Posterior cingulate gyrus (tissue), 11 donors: ENCODE results near the gene MED27.
A peak's percentile ranks its signal among the peaks of the same experiment; 100 is the strongest.

Source experiments
- DNase-seq, 10 donors: peaks; one replicate each; pipeline versions ENCODE4 v3.0.0 to v3.0.0-alpha.2; 2020 to 2021; ENCODE audit warnings: mixed read lengths in 3 of 10
- intact Hi-C: fragments of 100-400 bp; cut with DNase I; formaldehyde crosslinking; loops from one replicate; pipeline ENCODE4 v1.15.1; 2023

Gene MED27

GRCh38 chr9:131980267-131981016 is 99.2 kb downstream of the MED27 start:
- intact Hi-C loops: no loop called here
- DNase-seq: peak in 2 of 10 donors; percentile 11 to 27

DNA sequence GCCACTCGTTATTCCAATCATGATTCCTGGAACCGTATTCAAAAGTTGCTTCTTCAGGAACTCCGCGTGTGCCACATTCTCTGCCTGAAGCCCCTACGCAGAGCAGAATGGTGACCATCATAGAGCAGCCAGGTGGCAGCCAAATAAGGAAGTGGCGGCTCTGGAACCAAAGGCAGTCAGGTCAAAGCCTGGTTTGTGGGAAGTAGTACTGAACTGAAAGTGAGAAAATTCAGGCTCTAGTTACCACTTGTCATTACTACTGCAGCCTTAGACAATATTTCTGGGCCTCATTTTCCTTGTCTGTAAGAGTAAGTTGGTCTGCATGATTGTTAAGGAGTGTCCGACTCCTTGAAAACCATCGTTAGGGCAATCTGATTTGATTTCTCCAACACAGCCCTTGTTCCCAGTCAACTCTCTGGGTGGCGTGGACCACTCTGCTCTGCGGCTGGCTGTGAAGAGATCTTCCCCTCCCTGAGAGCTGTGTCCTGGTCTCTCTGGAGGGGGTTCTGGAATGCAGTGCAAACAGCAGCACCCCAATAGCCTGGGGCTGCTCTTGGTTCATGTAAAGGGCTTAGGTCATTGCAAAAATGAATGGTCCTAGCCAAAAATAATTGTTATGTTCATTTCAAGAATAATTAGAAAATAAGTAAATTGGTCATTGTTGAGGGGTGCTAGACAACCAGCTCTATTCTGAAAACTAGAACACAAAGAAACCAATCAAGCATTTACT is 102.4 kb downstream of the MED27 start:
- DNase-seq: no peak
- intact Hi-C loops: no loop called here

DNA sequence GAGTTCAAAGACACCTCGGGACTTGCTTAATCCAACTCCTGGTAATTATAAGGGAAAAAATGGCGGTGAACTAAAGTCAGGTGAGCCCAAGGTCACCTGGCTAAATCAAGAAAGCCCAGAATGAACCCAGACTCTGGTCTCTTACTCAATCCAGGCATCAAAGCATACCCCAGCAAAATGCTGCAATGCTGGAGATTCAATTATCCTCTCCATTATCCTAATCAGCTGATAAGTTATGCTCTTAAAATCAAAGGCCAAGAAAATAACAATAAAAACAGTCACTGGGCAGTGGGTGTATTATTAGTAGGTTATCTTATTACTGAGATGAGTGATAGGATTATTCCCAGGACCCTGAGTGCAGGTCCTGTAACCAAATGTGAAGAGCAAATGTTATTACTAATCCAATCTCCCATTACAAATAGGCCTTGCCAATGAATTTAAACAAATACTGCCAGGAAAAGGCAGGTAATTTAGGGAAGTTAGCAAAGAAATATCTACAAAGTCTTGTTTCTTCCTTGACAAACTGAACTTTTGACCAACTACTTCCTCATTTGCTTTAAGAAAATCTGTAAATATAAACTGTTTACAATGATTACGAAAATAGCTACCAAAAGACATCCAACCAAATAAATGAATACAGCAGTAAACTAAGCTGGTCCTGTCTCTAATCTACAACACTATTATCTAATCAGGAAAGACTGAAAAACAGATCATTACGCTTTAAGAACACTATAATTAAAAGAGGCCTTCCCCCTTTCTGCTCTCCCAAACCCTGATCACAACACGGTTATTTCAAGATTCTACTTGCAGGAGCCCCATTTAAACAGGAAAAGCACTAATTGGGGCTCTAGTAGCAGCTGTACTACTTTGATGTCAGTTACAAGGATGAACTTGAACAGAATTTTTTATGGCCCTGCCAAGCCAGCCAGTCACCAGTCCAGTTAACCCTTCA is 103.2 kb downstream of the MED27 start:
- DNase-seq: no peak
- intact Hi-C loops: no loop called here

- intact Hi-C loops: no loop called here
- DNase-seq: no peak
These were observed 106.8 kb downstream of the MED27 start for GRCh38 chr9:131972889-131973288.

DNA sequence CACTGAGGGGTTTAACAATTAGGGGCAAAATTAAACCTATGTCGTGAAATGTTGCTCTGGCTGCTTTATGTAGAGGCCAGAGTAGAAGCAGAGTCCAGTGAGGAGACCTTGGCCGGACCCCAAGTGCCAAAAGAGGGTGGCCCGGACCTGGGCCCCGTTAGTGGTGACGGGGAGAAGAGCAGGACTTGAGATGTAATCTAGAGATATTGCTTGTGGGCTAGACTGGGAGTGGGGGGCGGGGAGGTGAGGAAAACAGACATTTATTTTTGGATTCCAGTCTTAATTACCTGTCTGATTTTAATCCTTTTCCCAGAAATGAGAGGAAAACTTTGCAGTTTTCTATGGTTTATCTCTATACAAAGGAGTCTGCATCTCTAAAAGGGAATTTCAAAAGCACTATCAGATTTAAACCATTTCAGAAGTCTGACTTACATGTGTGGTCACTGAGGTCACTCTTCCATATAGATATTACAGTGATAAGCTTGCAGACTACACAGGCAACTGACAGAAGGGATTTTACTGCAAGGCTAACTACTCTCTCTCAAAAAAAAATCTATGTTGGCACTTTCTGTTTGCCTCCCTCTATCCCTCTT is 108.1 kb downstream of the MED27 start:
- no peak for DNase-seq
- intact Hi-C loops: no loop called here

DNA sequence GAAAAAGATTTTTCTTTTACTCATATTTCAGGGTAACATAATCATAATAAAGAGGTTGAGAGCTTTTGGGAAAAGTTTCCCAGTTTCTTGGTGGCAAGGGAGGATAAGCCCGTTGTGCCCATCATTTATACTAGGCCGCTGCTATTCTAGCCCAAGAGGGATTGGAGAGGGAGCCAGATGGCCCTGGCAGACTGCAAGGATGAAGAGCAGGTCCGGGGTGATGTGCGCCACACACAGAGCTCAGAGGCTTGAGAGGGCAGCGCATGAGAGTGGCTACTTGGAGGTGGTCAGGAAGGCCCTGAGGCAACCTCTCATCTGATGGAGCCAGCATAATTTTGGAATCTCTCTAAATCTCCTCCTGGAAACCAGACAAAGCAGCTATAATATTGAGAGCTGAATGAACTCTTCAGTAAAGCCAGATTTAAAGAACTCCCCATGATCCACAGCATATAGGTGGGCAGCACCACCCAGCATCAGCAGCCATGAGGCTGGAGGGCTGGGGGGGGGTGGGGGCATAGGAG is 110.1 kb downstream of the MED27 start:
- intact Hi-C loops: no loop called here
- DNase-seq: peak in 2 of 10 donors; percentile 26 to 88

GRCh38 chr9:131968632-131969031 is 111.0 kb downstream of the MED27 start:
- intact Hi-C loops: no loop called here
- no peak for DNase-seq

GRCh38 chr9:131965841-131966240 is 113.8 kb downstream of the MED27 start:
- intact Hi-C loops: no loop called here
- DNase-seq: no peak

- DNase-seq: no peak
- intact Hi-C loops: no loop called here
These were observed 114.6 kb downstream of the MED27 start for GRCh38 chr9:131965103-131965502.

GRCh38 chr9:131963072-131964030 is 116.3 kb downstream of the MED27 start:
- no peak for DNase-seq
- intact Hi-C loops: no loop called here

DNA sequence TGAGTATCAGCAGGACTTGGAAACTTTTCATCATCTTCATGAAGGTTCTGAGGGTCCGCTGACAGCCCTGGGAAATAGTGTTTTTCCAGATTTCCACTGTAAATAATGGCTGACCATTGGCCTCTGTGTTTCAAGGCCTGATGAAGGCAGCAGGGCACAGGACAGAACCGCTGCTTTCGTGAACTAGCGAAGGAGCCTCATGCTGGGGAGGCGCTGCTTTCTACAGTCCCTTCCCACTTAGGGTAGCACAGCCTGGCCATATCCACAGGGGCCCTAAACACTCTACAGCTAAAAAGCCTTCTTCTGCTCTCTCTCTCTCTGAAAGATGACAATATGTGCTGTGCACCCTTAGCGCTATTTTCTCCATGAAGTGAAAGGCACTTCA is 118.2 kb downstream of the MED27 start:
- intact Hi-C loops: no loop called here
- DNase-seq: peak in 3 of 10 donors; percentile 28 to 84 (median 37)

- DNase-seq: peak; percentile 34 to 94 (median 68)
These were observed 118.7 kb downstream of the MED27 start for GRCh38 chr9:131960851-131961495.

GRCh38 chr9:131960311-131960710 is 119.4 kb downstream of the MED27 start:
- intact Hi-C loops: no loop called here
- DNase-seq: no peak

More at GRCh38 chr9:131960851-131961495, 118.7 kb downstream of the MED27 start:
- intact Hi-C loops: no loop called here

GRCh38 chr9:131959887-131960286 is 119.8 kb downstream of the MED27 start:
- no peak for DNase-seq
- intact Hi-C loops: no loop called here

DNA sequence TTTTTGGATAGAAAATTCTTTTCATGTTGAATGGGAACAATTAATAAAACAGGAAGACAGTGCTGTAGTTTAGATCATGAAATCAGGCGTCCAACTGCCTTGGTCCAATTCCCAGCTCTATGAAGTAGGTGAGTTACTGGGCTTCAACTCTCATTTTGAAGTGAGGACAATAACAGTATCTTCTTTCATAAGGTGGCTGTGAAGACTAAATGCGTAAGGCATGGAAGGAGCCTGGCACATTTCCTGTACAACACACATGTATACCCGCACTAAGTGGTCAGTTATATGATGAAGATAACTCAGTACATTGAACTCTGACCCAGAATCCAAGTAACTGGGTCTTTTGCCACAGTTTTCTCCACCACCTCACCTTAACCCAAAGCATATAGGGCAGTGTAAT is 120.6 kb downstream of the MED27 start:
- intact Hi-C loops: no loop called here
- DNase-seq: no peak

DNA sequence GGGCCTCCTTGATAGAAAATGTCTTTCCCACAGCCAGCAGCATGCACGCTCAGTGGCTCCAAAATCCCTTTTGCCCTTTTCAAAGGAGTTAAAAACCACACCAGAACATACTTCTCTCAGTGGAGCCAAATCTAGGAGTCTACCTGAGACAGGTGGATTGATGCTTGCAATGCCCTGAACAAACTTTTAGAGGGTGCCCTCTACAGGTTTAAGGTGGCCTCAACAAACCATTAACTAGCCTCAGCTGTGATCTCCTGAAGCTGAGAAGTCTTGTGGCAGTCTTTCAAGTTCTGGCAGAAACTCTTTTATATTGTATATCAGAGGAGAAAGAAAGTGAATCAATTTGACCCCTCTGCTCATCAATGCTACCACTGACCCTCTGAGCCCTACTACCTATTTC is 125.4 kb downstream of the MED27 start:
- intact Hi-C loops: no loop called here

DNA sequence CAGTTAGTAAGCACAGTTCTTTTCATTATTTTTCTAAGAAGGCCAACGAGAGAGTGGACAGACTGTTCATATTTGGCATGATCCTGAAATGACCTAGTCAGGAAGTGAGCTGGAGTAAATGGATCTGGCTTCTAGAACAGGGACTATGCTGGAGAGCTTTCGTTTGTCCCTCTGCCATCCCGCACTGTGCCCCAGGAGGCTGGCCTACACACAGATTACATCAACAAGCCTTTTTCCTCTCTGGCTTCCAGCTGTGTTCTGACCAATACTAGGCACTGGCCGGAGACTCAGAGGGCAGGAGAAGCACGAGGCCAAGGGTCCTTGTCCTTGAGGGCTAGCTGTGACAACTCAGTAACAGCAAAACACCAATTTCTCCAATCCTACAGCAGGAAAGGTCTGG is 127.8 kb downstream of the MED27 start:
- DNase-seq: peak in 8 of 10 donors; percentile 16 to 89 (median 44)
- intact Hi-C loops: no loop called here

More for the DNA sequence above, 125.4 kb downstream of the MED27 start:
- DNase-seq: no peak

- intact Hi-C loops: no loop called here
These were observed 128.5 kb downstream of the MED27 start for GRCh38 chr9:131951155-131951554.

GRCh38 chr9:131950487-131950886 is 129.2 kb downstream of the MED27 start:
- no peak for DNase-seq
- intact Hi-C loops: no loop called here

More at GRCh38 chr9:131951155-131951554, 128.5 kb downstream of the MED27 start:
- no peak for DNase-seq
